DMS79 treated with DMSO at 0.1 percent for 48 hours (cell line): ENCODE results near the gene DBP.
"Not testable (repeated sequence)": the region's sequence is repeated elsewhere in the genome, so short reads cannot be mapped to it uniquely, and the experiment has no call there.

Experiments
- DNase-seq: peaks from one replicate; lab custom pipeline; 2025; lab: John Stamatoyannopoulos, UW

The DBP gene

DNA sequence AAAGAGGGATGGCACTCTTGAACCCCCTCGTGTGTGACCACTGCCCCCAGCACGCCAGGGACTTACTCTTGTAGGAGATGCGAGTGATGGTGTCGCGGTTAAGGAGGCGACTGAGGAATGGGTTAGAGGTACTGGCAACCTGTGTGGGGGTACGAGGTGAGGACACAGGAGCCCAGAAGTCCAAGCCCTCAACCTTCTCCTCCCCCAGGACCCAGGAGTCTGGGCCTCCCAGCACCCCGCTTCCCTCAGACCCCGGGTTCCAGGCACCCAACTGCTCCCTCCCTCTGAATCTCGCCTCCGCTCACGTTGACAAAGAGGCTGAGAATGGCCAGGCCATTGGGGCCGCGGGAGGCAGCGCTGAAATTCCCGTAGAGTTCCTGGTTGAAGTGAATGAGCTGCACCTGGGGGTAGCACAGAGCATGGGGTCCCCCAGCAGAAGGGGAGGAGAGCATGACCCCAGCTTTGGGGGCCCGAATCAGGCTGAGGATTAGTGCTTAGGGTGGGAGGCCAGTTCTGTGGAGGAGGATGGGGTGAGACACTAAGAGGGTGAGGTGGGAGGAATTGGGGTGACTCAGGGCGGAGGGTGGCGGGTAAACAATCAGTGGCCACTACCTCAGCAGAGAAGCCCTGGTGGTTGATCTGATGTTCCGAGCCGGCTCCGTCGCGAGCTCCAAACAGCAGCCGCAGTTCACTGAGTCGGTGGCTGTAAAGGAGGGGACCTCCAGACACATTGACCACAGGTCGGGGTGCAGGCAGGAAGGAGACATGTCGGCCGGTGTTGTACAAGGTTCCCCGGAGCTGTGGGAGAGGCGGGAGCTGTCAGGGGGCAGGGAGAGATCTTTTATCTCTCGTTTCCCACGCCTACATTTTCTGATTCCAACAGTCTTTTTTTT is 2.5 kb upstream of the DBP start:
- DNase-seq: no peak

DNA sequence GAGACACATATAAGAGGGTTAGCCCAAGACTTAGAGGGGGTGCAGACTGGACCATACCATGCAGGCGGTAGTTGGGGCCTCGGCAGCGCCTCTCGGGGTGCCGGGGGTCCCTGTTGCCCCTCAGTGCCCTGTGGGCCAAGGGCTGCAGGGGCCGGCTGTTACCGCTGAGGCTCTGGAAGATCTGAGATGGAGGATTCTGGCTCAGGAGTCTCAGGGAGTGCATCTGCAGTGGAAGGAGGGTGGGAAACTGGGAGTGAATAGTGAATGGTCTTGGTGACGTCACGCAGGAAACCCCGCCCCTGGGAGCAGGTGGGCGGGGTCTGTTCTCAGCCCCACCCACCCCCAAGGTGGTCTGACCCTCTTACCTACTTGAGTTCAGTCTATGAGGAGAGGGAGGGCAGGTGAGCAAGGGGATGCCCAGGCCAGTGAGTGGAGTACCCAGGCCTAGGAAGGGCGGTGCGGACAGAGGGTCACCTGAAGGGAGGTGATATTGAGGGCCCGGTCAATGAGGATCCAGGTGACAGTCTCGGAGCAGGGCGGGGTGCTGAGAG is 1.7 kb upstream of the DBP start:
- no peak for DNase-seq

GRCh38 chr19:48637948-48638830 is 1.0 kb upstream of the DBP start:
- peak; percentile 79 for DNase-seq

DNA sequence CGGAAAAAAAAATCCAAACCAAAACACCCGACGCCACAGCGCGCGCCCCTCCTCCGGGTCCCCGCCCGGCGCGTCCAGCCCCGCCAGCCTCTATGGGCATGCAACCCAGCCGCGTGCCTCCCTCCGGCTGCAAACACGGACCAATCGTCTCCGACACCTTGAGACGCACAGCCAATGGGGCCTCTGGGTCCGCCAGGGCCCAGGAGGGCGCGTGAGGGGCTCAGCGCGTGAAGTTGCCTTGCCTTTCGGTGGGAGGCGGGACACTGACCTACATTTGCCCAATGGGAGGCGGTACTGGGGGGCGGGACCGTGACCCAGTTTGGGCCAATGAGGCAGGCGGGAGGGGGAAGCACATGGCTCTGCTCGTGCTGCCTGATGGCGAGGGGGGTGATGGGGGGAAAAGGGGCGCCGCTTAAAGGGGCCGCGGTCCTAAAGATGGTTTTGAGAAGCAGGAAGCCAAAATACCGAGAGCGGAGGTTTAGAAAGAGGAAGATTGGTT is 319 bp upstream of the DBP start:
- peak; percentile 97 for DNase-seq

- DNase-seq: no peak
Observed at GRCh38 chr19:48635966-48636858, 967 bp downstream of the DBP start.

DNA sequence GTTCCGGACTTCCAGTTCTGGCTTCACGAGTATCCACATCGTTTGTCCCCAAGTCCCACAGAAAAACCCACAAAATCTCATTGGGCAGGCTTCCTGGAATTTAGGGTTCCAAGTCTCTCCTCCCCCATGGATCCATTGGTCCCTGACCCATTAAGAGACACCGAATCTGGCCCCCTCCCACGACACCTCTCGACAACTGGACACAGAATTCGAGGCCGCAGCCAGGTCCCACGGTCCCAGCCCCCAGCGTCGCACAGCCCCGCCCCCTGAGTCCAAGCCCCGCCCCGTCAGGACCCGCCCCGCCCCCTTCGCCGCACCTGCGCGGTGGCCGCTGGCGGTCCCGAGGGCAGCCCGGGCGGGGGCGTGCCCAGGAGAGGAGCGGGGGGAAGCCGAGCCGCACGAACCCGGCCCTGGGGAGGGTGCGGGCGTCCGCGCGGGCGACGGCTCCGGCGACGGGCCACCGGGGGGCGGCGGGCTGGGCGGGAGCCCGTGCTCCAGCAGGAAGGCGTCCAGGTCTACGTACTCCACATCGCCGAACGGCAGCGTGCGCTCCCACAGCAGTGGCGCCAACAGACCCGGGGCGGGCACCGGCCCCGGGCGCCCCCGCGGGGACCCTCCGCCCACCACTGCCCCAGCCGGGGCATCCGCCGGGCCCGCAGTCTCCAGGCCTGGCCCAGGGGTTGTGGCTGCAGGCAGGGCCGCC is 1.8 kb downstream of the DBP start:
- peak; percentile 54 for DNase-seq

GRCh38 chr19:48634424-48635262 is 2.5 kb downstream of the DBP start:
- peak; percentile 96 for DNase-seq

DNA sequence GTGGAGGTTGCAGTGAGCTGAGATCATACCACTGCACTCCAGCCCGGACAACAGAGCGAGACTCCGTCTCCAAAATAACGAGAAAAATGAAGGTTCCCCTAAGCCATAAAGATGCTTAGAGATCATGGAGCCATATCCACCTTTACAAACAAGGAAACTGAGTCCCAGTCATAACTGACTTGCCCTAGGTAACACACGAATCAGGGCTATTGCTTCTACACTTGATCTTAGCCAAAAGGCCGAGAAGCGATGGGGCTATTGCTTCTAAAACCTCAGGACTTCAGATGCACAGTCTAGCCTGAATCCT is 3.2 kb downstream of the DBP start:
- DNase-seq: no peak

DNA sequence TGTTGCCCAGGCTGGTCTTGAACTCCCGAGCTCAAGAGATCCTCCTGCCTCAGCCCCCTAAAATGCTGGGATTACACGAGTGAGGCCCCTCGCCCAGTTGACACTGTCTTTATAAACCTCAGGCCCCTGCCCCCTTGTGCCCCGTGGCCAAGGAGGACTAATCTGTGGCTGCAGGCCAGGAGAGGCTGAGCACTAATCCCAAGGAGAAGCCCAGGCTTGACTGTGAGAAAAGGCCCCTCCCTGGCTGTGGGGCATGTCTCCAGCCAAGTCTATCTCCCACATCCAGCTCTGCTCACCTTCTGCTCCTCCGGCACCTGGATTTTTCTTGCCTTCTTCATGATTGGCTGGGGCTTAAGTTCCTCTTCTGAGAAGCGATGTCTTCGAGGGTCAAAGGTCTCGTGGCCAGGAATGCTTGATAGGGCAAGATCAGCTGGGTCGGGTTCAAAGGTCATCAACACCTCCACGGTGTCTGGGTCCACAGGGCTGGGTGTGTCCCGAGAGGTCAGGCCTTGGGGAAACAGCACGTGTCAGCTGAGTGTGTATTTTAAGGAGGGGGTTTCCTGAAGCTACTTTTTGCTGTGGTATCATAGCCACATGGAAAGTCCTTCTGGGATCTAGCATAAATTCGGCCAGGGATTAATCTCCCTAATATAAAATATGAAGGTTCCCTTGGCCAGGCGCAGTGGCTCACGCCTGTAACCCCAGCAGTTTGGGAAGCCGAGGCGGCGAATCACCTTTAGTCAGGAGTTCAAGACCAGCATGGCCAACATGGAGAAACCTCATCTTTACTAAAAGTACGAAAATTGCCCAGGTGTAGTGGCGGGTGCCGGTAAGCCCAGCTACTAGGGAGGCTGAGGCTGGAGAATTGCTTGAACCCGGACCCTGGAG is 3.8 kb downstream of the DBP start:
- no peak for DNase-seq

DNA sequence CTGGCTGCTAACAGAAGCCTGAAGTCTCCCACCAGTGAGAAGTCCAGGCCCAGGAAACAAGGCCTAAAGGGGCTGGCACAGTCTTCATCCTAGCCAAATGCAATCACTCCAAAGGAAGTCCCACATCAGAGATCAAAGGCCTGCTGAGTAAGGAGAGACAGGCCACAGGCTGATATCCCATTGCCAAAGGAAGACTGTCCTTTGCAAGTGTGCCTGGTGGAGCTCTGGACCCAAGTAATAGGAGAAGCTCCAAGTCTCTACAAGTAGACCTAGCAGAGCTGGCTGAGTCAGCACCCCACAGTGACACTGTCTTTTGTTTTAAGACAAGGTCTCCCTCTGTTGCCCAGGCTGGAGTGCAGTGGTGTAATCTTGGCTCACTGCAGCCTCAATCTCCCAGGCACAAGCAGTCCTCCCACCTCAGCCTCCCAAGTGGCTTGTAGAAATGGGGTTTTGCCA is 4.5 kb downstream of the DBP start:
- DNase-seq: no peak

DNA sequence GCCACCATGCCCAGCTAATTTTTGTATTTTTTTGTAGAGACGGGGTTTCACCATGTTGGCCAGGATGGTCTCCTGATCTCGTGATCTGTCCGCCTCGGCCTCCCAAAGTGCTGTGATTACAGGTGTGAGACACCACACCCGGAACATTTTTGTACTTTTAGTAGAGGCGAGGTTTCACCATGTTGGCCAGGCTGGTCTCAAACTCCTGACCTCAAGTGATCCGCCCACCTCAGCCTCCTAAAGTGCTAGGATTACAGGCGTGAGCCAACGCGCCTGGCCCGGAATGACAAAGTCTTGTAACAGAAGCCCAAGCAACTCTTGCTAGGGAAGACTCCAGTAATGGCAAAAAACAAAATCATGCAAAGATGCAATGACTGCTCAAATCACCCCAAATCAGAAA is 4.9 kb downstream of the DBP start:
- not testable (repeated sequence) for DNase-seq

DNA sequence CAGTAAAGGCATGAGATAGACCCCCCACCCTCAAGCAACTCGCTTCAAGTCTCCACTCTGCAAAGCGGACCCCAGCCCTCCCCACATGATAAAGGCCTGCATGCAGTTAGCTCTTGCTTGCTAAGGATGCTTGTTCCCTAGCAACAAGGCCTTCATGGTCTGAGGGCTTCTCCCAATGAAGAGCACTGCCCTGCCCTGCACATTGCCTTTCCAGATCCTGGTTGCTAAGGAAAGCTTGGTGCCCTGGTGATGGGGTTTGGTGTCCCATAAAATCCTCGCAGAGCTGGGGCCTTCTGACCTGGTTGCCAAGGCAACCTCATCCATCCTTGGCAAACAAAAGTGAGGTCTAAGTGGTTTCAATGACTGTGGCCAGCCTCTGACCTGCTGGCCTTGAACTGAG is 6.0 kb downstream of the DBP start:
- DNase-seq: no peak

- DNase-seq: no peak
Observed at GRCh38 chr19:48630296-48631063, 6.7 kb downstream of the DBP start.

DNA sequence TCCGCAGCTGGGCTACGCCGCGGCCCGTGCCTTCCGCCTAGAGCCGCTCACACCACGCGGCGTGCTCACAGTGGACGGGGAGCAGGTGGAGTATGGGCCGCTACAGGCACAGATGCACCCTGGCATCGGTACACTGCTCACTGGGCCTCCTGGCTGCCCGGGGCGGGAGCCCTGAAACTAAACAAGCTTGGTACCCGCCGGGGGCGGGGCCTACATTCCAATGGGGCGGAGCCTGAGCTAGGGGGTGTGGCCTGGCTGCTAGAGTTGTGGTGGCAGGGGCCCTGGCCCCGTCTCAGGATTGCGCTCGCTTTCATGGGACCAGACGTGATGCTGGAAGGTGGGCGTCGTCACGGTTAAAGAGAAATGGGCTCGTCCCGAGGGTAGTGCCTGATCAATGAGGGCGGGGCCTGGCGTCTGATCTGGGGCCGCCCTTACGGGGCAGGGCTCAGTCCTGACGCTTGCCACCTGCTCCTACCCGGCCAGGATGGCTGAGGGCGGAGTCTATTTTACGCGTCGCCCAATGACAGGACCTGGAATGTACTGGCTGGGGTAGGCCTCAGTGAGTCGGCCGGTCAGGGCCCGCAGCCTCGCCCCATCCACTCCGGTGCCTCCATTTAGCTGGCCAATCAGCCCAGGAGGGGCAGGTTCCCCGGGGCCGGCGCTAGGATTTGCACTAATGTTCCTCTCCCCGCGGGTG is 7.4 kb downstream of the DBP start:
- no peak for DNase-seq

DNA sequence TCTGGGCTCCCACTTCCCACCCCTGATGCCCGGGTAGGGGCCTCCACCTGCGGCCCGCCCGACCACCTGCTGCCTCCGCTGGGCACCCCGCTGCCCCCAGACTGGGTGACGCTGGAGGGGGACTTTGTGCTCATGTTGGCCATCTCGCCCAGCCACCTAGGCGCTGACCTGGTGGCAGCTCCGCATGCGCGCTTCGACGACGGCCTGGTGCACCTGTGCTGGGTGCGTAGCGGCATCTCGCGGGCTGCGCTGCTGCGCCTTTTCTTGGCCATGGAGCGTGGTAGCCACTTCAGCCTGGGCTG is 7.9 kb downstream of the DBP start:
- DNase-seq: no peak

DNA sequence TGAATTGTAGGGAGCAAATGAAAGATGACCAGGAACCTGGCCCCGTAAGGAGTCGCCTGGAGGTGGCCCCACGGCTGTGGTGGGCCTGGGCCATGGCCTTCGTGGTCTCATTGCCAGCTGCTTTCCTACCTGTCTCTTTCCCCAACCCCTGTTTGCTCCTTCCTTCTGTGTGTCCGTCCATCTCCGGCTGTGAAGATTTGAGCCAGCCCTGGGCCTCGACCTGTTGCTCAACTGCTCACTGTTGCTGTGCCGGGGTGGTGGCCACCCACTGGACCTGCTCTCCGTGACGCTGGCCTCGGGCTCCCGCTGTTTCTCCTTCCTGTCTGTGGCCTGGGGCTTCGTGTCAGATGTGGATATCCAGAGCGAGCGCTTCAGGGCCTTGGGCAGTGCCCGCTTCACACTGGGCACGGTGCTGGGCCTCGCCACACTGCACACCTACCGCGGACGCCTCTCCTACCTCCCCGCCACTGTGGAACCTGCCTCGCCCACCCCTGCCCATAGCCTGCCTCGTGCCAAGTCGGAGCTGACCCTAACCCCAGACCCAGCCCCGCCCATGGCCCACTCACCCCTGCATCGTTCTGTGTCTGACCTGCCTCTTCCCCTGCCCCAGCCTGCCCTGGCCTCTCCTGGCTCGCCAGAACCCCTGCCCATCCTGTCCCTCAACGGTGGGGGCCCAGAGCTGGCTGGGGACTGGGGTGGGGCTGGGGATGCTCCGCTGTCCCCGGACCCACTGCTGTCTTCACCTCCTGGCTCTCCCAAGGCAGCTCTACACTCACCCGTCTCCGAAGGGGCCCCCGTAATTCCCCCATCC is 8.5 kb downstream of the DBP start:
- no peak for DNase-seq

DNA sequence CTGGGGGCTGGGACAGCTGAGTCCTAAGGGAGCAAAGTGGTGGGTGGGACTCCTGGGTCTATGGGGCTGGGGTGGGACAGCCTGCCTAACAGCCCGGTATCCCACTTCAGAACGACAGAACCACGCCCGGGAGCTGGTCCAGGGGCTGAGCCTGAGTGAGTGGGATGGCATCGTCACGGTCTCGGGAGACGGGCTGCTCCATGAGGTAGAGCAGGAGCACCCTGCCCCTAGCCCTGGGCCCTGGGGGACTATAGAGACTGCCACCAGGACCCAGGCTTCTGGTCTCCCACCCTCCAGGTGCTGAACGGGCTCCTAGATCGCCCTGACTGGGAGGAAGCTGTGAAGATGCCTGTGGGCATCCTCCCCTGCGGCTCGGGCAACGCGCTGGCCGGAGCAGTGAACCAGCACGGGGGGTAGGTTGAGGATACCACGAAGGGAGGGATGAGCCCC is 9.3 kb downstream of the DBP start:
- no peak for DNase-seq
